Activated CD4-positive, CD25-positive, alpha-beta regulatory T cell treated with anti-CD3 and anti-CD28 coated beads, Interleukin-2, amount 50 U/mL, for 72 hours (primary cell): ENCODE data around the gene RRAGD.

Experiments
- DNase-seq: peaks from one replicate; pipeline ENCODE4 v3.0.0; 2021

RRAGD gene

GRCh38 chr6:89324304-89324703, 87.8 kb downstream of the RRAGD start:
- DNase-seq: no peak

- no peak for DNase-seq
Measured at GRCh38 chr6:89323511-89323971, 88.5 kb downstream of the RRAGD start.

GRCh38 chr6:89321131-89321970, 90.7 kb downstream of the RRAGD start:
- DNase-seq: no peak

GRCh38 chr6:89320012-89320559, 92.0 kb downstream of the RRAGD start:
- DNase-seq: no peak

GRCh38 chr6:89317067-89317466, 95.0 kb downstream of the RRAGD start:
- no peak for DNase-seq

- DNase-seq: no peak
Measured at GRCh38 chr6:89315249-89315885, 96.7 kb downstream of the RRAGD start, which contains the start of gene GABRR2. TSS of gene GABRR2 (minus strand) at chr6:89315299. CDS start at chr6:89315165, 134 bp downstream.

GRCh38 chr6:89314692-89315091, 97.4 kb downstream of the RRAGD start:
- no peak for DNase-seq
